ENCODE results near the gene NPVF. TPM values are rescaled to one million over a fixed set of nuclear protein-coding genes. Genes with fewer than 3 reads are reported as not detected.

The NPVF gene
- polyA plus RNA-seq, 2 of the 4 experiments (the other 2 are of a cell fraction): not detected

DNA sequence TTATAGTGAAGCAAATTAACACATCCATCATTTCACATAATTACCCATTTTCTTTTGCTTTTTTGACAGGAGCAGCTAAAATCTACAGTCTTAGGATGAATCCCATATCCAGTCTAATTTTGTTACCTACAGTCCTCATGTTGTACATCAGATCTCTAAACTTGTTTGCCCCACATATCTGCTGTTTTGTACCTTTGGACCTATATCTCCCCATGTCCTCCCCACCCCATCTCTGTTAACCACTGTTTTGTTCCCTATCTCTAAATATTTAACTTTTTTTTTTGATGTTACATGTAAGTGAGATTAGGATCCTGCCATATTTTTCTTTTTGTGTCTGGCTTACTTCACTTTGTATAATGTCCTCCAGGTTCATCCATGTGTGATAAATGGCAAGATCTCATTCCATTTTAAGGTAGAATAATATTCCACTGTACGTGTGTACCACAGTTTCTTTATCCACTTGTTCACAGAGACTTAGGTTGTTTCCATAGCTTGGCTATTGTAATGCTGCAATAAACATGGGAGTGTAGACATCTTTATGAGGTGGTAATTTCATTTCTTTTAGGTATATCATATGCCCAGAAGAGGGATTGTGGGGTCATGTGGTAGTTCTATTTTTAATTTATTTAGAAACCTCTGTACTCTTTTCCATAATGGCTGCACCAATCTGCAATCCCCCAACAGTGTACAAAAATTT, 19.6 kb downstream of the NPVF start:
- CTCF ChIA-PET: interaction anchor here (0.7 kb wide), 1 partner anchor 293 kb away, joined by 3 read pairs; no protein-coding TSS in a partner anchor
- no peak overlapping the region for H3K27ac ChIP-seq
- POLR2A ChIA-PET: no interaction called here
- H3K4me3 ChIP-seq: no peak overlapping the region
- WGBS (ENCODE audit: missing lambda C conversion rate): 0% methylated on average over 1 of the region's 1 CpG
- no peak overlapping the region for H3K4me2 ChIP-seq
- ATAC-seq (no peak), FAIRE-seq (no peak), DNase-seq (ENCODE audit: low read depth in 1 of 2, low spot score in 1 of 2) (no peak)
- H3K4me1 ChIP-seq: no peaks in the 10 kb centered on the region
- TF ChIP-seq EP300 (IDR thresholded peaks at IDR 0.05) (no peak), HDAC2 (IDR thresholded peaks at IDR 0.05) (no peak), RNF2 (IDR thresholded peaks at IDR 0.05; ENCODE audit: borderline replicate concordance, low read depth) (no peak), ZSCAN20 (CRISPR knock-in tag; IDR thresholded peaks at IDR 0.05) (no peak), MYC (IDR thresholded peaks at IDR 0.05; ENCODE audit: borderline replicate concordance, low read length) (no peak), PHF8 (IDR thresholded peaks at IDR 0.05; ENCODE audit: borderline replicate concordance, low read depth) (no peak), RARB (CRISPR knock-in tag; IDR thresholded peaks at IDR 0.05) (no peak), CBX2 (IDR thresholded peaks at IDR 0.05; ENCODE audit: borderline replicate concordance, low read depth) (no peak), CHD2 (IDR thresholded peaks at IDR 0.05; ENCODE audit: low read length, partially characterized antibody) (no peak), ZC3H11A (IDR thresholded peaks at IDR 0.05) (no peak), HOXB13 (CRISPR knock-in tag; IDR thresholded peaks at IDR 0.05; ENCODE audit: low read depth) (no peak), ATOH8 (CRISPR knock-in tag; IDR thresholded peaks at IDR 0.05; ENCODE audit: low read depth) (no peak), RFX5 (IDR thresholded peaks at IDR 0.05) (no peak), HOXB5 (CRISPR knock-in tag; IDR thresholded peaks at IDR 0.05) (no peak), NR3C1 (IDR thresholded peaks at IDR 0.05) (no peak)
- TF ChIP-seq, protein P1, sequence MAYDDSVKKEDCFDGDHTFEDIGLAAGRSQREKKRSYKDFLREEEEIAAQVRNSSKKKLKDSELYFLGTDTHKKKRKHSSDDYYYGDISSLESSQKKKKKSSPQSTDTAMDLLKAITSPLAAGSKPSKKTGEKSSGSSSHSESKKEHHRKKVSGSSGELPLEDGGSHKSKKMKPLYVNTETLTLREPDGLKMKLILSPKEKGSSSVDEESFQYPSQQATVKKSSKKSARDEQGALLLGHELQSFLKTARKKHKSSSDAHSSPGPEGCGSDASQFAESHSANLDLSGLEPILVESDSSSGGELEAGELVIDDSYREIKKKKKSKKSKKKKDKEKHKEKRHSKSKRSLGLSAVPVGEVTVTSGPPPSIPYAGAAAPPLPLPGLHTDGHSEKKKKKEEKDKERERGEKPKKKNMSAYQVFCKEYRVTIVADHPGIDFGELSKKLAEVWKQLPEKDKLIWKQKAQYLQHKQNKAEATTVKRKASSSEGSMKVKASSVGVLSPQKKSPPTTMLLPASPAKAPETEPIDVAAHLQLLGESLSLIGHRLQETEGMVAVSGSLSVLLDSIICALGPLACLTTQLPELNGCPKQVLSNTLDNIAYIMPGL (CRISPR knock-in tag; IDR thresholded peaks at IDR 0.05; ENCODE audit: borderline replicate concordance): no peak
- TF ChIP-seq, protein P2, sequence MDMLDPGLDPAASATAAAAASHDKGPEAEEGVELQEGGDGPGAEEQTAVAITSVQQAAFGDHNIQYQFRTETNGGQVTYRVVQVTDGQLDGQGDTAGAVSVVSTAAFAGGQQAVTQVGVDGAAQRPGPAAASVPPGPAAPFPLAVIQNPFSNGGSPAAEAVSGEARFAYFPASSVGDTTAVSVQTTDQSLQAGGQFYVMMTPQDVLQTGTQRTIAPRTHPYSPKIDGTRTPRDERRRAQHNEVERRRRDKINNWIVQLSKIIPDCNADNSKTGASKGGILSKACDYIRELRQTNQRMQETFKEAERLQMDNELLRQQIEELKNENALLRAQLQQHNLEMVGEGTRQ (IDR thresholded peaks at IDR 0.05): no peak
- TF ChIP-seq, protein P3, sequence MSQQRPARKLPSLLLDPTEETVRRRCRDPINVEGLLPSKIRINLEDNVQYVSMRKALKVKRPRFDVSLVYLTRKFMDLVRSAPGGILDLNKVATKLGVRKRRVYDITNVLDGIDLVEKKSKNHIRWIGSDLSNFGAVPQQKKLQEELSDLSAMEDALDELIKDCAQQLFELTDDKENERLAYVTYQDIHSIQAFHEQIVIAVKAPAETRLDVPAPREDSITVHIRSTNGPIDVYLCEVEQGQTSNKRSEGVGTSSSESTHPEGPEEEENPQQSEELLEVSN (IDR thresholded peaks at IDR 0.05; ENCODE audit: borderline replicate concordance, low read depth): no peak
- H3K9me3 ChIP-seq: peaks cover 13% of the 10 kb centered on the region

- no peaks in the 10 kb centered on the region for H3K4me1 ChIP-seq
- CTCF ChIA-PET: interaction anchor here (0.7 kb wide), 1 partner anchor 294 kb away, joined by 3 read pairs; no protein-coding TSS in a partner anchor
- H3K4me2 ChIP-seq: no peak overlapping the region
- DNase-seq (ENCODE audit: low read depth in 1 of 2, low spot score in 1 of 2) (no peak), FAIRE-seq (no peak), ATAC-seq (no peak)
- H3K27ac ChIP-seq: no peak overlapping the region
- no peak overlapping the region for H3K4me3 ChIP-seq
- TF ChIP-seq NPAS2 (CRISPR knock-in tag; IDR thresholded peaks at IDR 0.05; ENCODE audit: borderline replicate concordance) (no peak), ZFP36 (IDR thresholded peaks at IDR 0.05; ENCODE audit: borderline replicate concordance, partially characterized antibody) (no peak), RFX5 (IDR thresholded peaks at IDR 0.05) (no peak), ZSCAN20 (CRISPR knock-in tag; IDR thresholded peaks at IDR 0.05) (no peak), JUN (IDR thresholded peaks at IDR 0.05) (no peak), EHF (CRISPR knock-in tag; IDR thresholded peaks at IDR 0.05) (no peak), ZNF302 (CRISPR knock-in tag; IDR thresholded peaks at IDR 0.05) (no peak)
- TF ChIP-seq, protein P2 (IDR thresholded peaks at IDR 0.05): no peak
- TF ChIP-seq, protein P4, sequence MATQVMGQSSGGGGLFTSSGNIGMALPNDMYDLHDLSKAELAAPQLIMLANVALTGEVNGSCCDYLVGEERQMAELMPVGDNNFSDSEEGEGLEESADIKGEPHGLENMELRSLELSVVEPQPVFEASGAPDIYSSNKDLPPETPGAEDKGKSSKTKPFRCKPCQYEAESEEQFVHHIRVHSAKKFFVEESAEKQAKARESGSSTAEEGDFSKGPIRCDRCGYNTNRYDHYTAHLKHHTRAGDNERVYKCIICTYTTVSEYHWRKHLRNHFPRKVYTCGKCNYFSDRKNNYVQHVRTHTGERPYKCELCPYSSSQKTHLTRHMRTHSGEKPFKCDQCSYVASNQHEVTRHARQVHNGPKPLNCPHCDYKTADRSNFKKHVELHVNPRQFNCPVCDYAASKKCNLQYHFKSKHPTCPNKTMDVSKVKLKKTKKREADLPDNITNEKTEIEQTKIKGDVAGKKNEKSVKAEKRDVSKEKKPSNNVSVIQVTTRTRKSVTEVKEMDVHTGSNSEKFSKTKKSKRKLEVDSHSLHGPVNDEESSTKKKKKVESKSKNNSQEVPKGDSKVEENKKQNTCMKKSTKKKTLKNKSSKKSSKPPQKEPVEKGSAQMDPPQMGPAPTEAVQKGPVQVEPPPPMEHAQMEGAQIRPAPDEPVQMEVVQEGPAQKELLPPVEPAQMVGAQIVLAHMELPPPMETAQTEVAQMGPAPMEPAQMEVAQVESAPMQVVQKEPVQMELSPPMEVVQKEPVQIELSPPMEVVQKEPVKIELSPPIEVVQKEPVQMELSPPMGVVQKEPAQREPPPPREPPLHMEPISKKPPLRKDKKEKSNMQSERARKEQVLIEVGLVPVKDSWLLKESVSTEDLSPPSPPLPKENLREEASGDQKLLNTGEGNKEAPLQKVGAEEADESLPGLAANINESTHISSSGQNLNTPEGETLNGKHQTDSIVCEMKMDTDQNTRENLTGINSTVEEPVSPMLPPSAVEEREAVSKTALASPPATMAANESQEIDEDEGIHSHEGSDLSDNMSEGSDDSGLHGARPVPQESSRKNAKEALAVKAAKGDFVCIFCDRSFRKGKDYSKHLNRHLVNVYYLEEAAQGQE (IDR thresholded peaks at IDR 0.05): no peak
- peaks cover 13% of the 10 kb centered on the region for H3K9me3 ChIP-seq
- WGBS (ENCODE audit: missing lambda C conversion rate): 33% methylated on average over 3 of the region's 3 CpGs
- POLR2A ChIA-PET: no interaction called here
Observed at GRCh38 chr7:25207887-25208286, 20.4 kb downstream of the NPVF start.
